Measurements from ENCODE around the gene HRH1.
"Not testable (repeated sequence)": the region's sequence is repeated elsewhere in the genome, so short reads cannot be mapped to it uniquely, and the experiment has no call there.

HRH1 gene

GRCh38 chr3:11250902-11251806 is 96.9 kb downstream of the HRH1 start:
- TF ChIP-seq CTCF (conservative IDR thresholded peaks at IDR 0.05; ENCODE audit: control insufficient read depth, insufficient read depth, low read depth, low read length), result no peak
- no peak overlapping the region for H3K4me3 ChIP-seq (ENCODE audit: control insufficient read depth, low read depth, low read length)
- DNase-seq (ENCODE audit: low read depth), result no peak

- H3K4me3 ChIP-seq (ENCODE audit: control insufficient read depth, low read depth, low read length), result no peak overlapping the region
- TF ChIP-seq CTCF (conservative IDR thresholded peaks at IDR 0.05; ENCODE audit: control insufficient read depth, insufficient read depth, low read depth, low read length), result no peak
- no peak for DNase-seq (ENCODE audit: low read depth)
Observed at GRCh38 chr3:11251807-11252176, 97.5 kb downstream of the HRH1 start.

- TF ChIP-seq CTCF (conservative IDR thresholded peaks at IDR 0.05; ENCODE audit: control insufficient read depth, insufficient read depth, low read depth, low read length), result no peak
- no peak for DNase-seq (ENCODE audit: low read depth)
- no peak overlapping the region for H3K4me3 ChIP-seq (ENCODE audit: control insufficient read depth, low read depth, low read length)
Observed at GRCh38 chr3:11254876-11255275, 100.6 kb downstream of the HRH1 start.

GRCh38 chr3:11255537-11255936 is 101.2 kb downstream of the HRH1 start:
- DNase-seq (ENCODE audit: low read depth); H3K4me3 ChIP-seq (ENCODE audit: control insufficient read depth, low read depth, low read length): not testable (repeated sequence)

GRCh38 chr3:11258958-11259357 is 104.7 kb downstream of the HRH1 start:
- DNase-seq (ENCODE audit: low read depth), result no peak
- no peak overlapping the region for H3K4me3 ChIP-seq (ENCODE audit: control insufficient read depth, low read depth, low read length)
- TF ChIP-seq CTCF (conservative IDR thresholded peaks at IDR 0.05; ENCODE audit: control insufficient read depth, insufficient read depth, low read depth, low read length), result no peak

GRCh38 chr3:11260460-11260859 is 106.2 kb downstream of the HRH1 start:
- H3K4me3 ChIP-seq (ENCODE audit: control insufficient read depth, low read depth, low read length), result no peak overlapping the region
- no peak for TF ChIP-seq CTCF (conservative IDR thresholded peaks at IDR 0.05; ENCODE audit: control insufficient read depth, insufficient read depth, low read depth, low read length)
- DNase-seq (ENCODE audit: low read depth), result no peak

GRCh38 chr3:11269007-11269406 is 114.7 kb downstream of the HRH1 start:
- TF ChIP-seq CTCF (conservative IDR thresholded peaks at IDR 0.05; ENCODE audit: control insufficient read depth, insufficient read depth, low read depth, low read length), result no peak
- no peak overlapping the region for H3K4me3 ChIP-seq (ENCODE audit: control insufficient read depth, low read depth, low read length)
- DNase-seq (ENCODE audit: low read depth), result no peak
